Measurements from ENCODE around the gene RXFP4.

Gene RXFP4

DNA sequence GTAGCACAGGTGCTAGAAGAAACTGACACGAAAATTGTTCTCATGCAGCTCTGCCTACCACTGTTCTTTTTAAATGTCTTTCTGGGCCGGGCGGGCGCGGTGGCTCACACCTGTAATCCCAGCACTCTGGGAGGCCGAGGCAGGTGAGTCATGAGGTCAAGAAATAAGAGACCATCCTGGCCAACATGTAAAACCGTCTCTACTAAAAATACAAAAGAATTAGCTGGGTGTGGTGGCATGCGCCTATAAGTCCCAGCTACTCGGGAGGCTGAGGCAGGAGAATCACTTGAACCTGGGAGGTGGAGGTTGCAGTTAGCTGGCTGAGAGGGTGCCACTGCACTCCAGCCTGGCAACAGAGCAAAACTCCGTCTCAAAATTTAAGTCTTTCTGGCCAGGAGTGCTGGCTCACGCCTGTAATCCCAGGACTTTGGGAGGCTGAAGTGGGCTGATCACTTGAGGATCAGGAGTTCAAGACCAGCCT lies 29.3 kb upstream of the RXFP4 start:
- peak overlapping the region; percentile 90 for H3K27ac ChIP-seq
- POLR2A ChIA-PET (ENCODE audit: low non-redundant PET) = no interaction called here
- CTCF ChIA-PET = interaction anchor here (0.6 kb wide), 1 partner anchor 17 kb away, joined by 3 read pairs; no protein-coding TSS in a partner anchor
- TF ChIP-seq, protein P1, sequence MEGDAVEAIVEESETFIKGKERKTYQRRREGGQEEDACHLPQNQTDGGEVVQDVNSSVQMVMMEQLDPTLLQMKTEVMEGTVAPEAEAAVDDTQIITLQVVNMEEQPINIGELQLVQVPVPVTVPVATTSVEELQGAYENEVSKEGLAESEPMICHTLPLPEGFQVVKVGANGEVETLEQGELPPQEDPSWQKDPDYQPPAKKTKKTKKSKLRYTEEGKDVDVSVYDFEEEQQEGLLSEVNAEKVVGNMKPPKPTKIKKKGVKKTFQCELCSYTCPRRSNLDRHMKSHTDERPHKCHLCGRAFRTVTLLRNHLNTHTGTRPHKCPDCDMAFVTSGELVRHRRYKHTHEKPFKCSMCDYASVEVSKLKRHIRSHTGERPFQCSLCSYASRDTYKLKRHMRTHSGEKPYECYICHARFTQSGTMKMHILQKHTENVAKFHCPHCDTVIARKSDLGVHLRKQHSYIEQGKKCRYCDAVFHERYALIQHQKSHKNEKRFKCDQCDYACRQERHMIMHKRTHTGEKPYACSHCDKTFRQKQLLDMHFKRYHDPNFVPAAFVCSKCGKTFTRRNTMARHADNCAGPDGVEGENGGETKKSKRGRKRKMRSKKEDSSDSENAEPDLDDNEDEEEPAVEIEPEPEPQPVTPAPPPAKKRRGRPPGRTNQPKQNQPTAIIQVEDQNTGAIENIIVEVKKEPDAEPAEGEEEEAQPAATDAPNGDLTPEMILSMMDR (conservative IDR thresholded peaks at IDR 0.05; ENCODE audit: low read depth) = no peak
- no peak for DNase-seq (ENCODE audit: low spot score)

DNA sequence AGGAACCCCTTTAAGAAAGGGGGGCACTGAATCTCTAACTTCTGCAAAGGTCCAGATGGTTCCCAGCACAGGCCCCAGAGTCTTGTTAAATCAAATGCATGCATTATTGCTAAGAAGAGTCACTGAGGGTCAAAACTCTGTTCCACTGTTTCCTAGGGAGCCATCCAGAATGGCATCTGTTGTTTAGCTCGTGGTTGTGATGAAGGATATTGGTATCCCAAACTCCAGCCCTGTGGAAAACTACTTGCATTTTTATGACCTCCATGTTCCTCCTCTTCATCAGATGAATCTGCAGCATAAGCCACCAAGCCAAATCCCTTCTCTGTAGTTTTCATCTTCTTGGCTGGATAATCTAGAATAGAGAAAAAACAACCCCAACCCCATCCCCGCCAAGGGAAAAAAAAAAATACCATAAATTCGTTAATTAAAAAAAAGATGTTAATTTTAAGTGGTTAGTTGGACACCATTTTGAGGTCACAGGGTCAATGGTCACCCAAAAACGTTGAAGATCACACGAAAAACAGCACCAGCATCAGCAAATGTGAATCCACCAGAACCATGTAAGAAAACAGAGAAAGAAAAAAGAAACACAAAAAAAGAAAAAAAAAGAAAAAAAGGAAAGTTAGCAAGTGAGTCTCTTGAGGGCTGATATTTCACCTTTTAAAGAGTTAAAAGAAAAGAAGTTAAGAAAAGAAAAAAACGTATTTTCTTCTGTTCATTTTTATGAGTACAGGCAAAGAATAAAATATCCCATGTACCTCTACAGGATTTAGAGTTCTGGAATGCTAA lies 27.3 kb upstream of the RXFP4 start:
- H3K27ac ChIP-seq = no peak overlapping the region
- ChIA-PET CTCF (no interaction called here), POLR2A (ENCODE audit: low non-redundant PET) (no interaction called here)

DNA sequence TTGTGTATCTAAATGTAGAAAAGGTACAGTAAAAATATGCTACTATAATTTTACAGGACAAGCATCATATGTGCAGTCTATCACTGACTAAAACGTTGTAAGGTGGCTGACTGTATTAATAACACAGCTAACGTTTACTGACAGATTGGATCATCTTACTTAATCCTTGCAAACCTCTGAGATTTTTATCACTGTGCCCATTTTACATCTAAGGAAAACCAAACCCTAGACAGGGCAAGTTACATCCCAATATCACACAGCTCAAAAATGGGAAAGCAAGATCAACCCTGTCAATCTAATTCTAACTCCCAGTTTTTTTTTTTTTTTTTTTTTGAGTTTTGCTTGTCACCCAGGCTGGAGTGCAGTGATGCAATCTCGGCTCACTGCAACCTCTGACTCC lies 22.8 kb upstream of the RXFP4 start:
- ChIA-PET CTCF (interaction anchor here (0.7 kb wide), 1 partner anchor 23 kb away, joined by 4 read pairs; no protein-coding TSS in a partner anchor), POLR2A (ENCODE audit: low non-redundant PET) (no interaction called here)
- no peak for DNase-seq (ENCODE audit: low spot score)
- H3K27ac ChIP-seq = no peak overlapping the region
- TF ChIP-seq, protein P1 (conservative IDR thresholded peaks at IDR 0.05; ENCODE audit: low read depth) = no peak

More for the DNA sequence above, 27.3 kb upstream of the RXFP4 start:
- TF ChIP-seq, protein P1 (conservative IDR thresholded peaks at IDR 0.05; ENCODE audit: low read depth) = no peak
- no peak for DNase-seq (ENCODE audit: low spot score)

DNA sequence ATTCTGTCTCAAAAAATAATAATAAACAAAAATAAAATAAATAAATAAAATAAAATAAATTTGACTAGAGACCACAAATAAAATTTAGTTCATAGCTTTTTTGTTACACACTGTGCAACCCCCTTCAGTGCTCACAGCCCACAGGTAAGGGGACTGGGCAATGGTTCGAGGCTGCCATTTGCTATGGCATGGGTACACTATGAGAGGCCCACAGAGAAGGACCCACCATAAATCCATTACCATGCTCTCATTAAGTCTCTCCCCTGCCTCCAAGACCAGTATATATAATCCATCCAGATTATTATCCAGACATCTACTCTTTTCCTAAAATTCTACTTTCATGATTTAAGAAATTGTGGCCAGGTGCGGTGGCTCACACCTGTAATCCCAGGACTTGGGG lies 21.6 kb upstream of the RXFP4 start:
- no peak overlapping the region for H3K27ac ChIP-seq
- TF ChIP-seq, protein P1 (conservative IDR thresholded peaks at IDR 0.05; ENCODE audit: low read depth) = no peak
- DNase-seq (ENCODE audit: low spot score) = no peak
- ChIA-PET CTCF (no interaction called here), POLR2A (ENCODE audit: low non-redundant PET) (interaction anchor here (0.7 kb wide), 1 partner anchor 359 kb away, joined by 3 read pairs; no protein-coding TSS in a partner anchor)

DNA sequence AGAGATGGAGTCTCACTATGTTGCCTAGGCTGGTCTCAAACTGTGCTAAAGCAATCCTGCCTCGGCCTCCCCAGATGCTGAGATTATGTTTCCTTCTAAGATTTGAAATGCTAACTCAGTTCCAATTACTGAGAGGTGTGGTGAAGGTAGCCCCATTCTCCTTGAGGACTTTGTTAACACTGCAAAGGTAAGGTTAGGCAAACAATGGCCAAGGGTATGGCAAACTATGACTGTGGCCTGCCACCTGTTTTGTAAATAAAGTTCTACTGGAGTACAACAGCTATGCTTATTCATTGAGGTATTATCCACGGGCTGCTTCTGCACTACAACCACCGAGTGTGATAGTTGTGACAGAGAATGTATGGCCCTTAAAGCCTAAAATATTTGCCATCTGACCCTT lies 20.7 kb upstream of the RXFP4 start:
- POLR2A ChIA-PET (ENCODE audit: low non-redundant PET) = no interaction called here
- H3K27ac ChIP-seq = no peak overlapping the region
- CTCF ChIA-PET = no interaction called here
- no peak for DNase-seq (ENCODE audit: low spot score)
- TF ChIP-seq, protein P1 (conservative IDR thresholded peaks at IDR 0.05; ENCODE audit: low read depth) = no peak

DNA sequence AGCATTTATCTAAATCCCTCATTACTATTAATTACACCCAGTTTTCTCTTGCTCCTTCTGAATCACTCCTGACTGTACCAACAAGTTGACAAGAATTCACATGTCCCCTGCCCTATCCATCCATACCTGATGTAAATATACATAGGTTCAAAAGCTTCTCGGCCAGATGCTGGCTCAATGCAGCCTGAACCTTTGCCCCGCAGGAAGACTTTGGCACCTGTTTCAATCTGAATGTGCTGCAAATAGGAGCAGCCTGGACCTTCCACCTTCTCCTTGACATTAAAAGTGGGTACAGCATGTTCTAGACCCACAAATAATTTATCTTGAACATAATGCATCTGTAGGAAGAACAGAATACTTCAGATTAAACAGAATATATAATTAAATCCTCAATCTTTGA lies 15.9 kb upstream of the RXFP4 start:
- ChIA-PET POLR2A (ENCODE audit: low non-redundant PET) (no interaction called here), CTCF (no interaction called here)
- H3K27ac ChIP-seq = no peak overlapping the region
- TF ChIP-seq, protein P1 (conservative IDR thresholded peaks at IDR 0.05; ENCODE audit: low read depth) = no peak
- no peak for DNase-seq (ENCODE audit: low spot score)
